H1 (cell line): Measurements from ENCODE around the gene NSF.

ENCODE experiments used
- CTCF ChIP-seq, 3 experiments: IDR thresholded peaks; 1 replicate in 2 of 3; 2 replicates in 1 of 3; pipeline versions ENCODE4 v1.5.1 to v1.6.1; 2011; ENCODE audit warnings: low read length in 3 of 3, mild to moderate bottlenecking in 3 of 3, inconsistent platforms in 2 of 3, low read depth in 1 of 3, moderate library complexity in 1 of 3; ENCODE audit not compliant: insufficient read depth in 1 of 3; ENCODE audit errors: control extremely low read depth in 1 of 3
- EZH2 ChIP-seq: fragments of 200-600 bp; sonication (generic); IDR thresholded peaks from 2 replicates; pipeline ENCODE4 v1.7.1; 2012; ENCODE audit warnings: low read depth, mild to moderate bottlenecking, moderate library complexity, low read length, inconsistent platforms; ENCODE audit not compliant: severe bottlenecking
- JUN ChIP-seq: IDR thresholded peaks from 2 replicates; pipeline ENCODE4 v1.6.1; 2011; ENCODE audit warnings: low read depth, mild to moderate bottlenecking, improper control_type of control experiment, low read length
- RXRA ChIP-seq: IDR thresholded peaks from 2 replicates; pipeline ENCODE4 v1.6.1; 2011; ENCODE audit warnings: low read depth, mild to moderate bottlenecking, low read length, moderate library complexity; ENCODE audit not compliant: insufficient read depth
- SIN3A ChIP-seq, 2 experiments: IDR thresholded peaks in 1 of 2; conservative IDR thresholded peaks in 1 of 2; 2 replicates each; pipeline ENCODE4 v1.6.1; 2011 to 2012; ENCODE audit warnings: low read length in 2 of 2, improper control_type of control experiment in 1 of 2, low read depth in 1 of 2, mild to moderate bottlenecking in 1 of 2

GRCh38 chr17:46742565-46743270, 152.2 kb downstream of the NSF start:
- TF ChIP-seq RXRA (no peak), EZH2 (no peak), JUN (no peak), SIN3A (conservative IDR thresholded peaks at IDR 0.05 in 1 of 2, IDR thresholded peaks at IDR 0.05 in 1 of 2; ENCODE audit: low read depth in 1 of 2, low read length in 2 of 2) (no peak), CTCF (IDR thresholded peaks at IDR 0.05; ENCODE audit: control extremely low read depth in 1 of 3, insufficient read depth in 1 of 3, low read depth in 1 of 3, low read length in 3 of 3) (no peak)
